GM12874 (cell line): ENCODE measurements around the gene ALOX5AP.

Experiments used
- CTCF ChIP-seq: IDR thresholded peaks from 2 replicates; pipeline ENCODE4 v1.5.1; 2011; ENCODE audit warnings: low read depth, mild to moderate bottlenecking, control low read depth, low read length, moderate library complexity; ENCODE audit not compliant: insufficient read depth

ALOX5AP gene

GRCh38 chr13:30742901-30743300 is 7.6 kb downstream of the ALOX5AP start:
- TF ChIP-seq CTCF, result no peak

GRCh38 chr13:30743319-30744055 is 8.1 kb downstream of the ALOX5AP start:
- no peak for TF ChIP-seq CTCF

DNA sequence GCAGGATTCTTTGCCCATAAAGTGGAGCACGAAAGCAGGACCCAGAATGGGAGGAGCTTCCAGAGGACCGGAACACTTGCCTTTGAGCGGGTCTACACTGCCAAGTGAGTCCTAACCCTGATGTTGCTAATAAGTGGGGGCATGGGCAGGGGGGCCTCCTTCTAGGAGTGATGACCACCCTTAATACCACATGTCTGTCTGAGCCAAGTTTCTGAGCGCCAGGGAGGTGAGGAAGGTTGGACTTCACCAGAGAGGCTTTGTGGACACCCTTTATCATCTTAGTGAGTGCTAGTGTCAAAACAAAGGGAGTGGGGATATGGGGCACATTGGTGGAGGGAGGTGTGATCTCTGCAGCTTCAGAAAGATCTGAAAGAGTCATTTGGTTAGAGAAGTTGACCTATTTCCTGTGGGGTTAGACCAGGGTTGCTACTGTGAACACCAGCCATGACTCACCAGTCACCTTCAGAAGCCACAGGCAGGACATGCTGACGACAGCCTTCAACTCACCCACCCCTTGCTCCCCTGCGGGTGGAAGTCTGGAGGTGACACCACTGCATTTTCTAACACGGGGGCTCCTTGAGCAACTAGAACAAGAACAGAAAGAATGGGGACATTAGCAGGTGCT is 8.8 kb downstream of the ALOX5AP start:
- TF ChIP-seq CTCF, result no peak

DNA sequence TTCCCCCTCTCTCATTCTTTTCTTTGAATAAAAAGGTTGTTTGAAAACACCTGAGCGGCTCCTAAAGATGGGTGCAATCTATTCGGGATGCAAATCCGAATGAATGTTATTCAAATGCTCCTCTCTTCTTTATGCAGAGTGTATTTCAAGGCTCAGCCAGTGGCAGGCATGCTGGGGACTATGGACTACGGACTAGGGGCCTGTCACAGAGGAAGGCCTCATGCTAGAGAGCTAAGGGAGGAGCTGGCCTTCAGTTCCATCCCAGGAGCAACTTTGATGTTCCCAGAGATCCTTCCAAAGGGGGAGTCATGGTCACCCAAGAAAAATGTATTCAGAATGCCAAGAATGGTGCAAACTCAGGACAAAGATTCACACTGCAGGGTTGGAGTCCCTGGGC is 9.3 kb downstream of the ALOX5AP start:
- TF ChIP-seq CTCF, result no peak

DNA sequence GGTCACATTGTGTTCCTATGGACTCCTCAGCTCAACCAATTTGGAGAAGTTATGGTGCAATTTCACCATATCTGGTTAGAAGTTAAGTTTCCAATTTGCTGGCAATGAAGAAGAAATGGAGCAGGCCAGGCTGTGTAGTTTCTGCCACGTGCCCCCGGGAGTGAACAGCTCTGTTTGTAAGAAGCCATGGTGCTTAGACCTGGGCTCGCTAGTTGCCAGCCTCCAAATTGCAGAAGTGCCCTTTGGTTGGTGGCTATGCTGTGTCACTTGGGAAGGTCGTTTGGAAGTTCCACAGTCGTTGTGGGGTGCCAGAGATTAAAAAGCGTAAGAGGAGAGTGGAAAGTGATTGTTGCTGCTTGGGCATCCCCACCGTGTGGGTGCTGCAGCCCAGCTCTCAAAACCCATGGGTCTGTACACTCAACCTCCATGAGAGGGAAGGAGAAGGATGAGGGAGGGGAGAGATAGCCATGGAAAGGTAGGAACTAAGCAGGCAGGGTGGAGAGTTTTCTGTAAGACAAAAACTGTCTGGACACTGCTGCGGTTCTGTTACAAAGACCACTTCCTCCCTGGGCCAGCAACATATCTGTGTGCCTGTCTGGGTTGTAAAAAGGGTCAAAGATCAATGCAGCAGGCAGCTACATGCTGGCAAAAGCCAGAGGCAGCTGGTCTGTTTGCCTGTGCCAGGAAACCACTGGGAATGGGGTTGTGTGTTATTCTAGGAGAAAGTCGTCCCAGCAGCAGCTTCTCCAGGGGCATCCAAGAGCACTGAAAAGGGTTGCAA is 10.8 kb downstream of the ALOX5AP start:
- TF ChIP-seq CTCF, result no peak

GRCh38 chr13:30746791-30747190 is 11.4 kb downstream of the ALOX5AP start:
- no peak for TF ChIP-seq CTCF

GRCh38 chr13:30748717-30749116 is 13.4 kb downstream of the ALOX5AP start:
- no peak for TF ChIP-seq CTCF
